SK-N-SH (cell line): Measurements from ENCODE around the gene MYO10. TPM values are rescaled to one million over a fixed set of nuclear protein-coding genes. Genes with fewer than 3 reads are reported as not detected.

Experiments
- CTCF ChIA-PET: fragments of 300-600, 350-600 bp; formaldehyde crosslinking; extraction: SDS; loops from one replicate; lab custom pipeline; 2021; lab: Yijun Ruan, JAX
- POLR2A ChIA-PET: fragments of 350-600 bp; sonication (Branson Sonifier 250); formaldehyde crosslinking; extraction: SDS; loops from one replicate; lab custom pipeline; 2020; ENCODE audit warnings: antibody characterized with exemption, inconsistent platforms; lab: Yijun Ruan, JAX
- DNase-seq: peaks from one replicate; pipeline ENCODE4 v3.0.0; 2012
- H2AFZ ChIP-seq: fragments of 200-600 bp; sonication (generic); 2 replicates; pipeline ENCODE4 v1.8.1; 2016; ENCODE audit warnings: antibody characterized with exemption, mild to moderate bottlenecking, low read depth
- H3F3A ChIP-seq: fragments of 200-600 bp; sonication (generic); replicated peaks from 2 replicates; pipeline ENCODE3; 2016; ENCODE audit warnings: antibody characterized with exemption, mild to moderate bottlenecking; ENCODE audit not compliant: insufficient read depth
- H3K27ac ChIP-seq, 2 experiments: fragments of 200-500 bp in 1 of 2; fragments of 200-600 bp in 1 of 2; sonication (Bioruptor generic) in 1 of 2; sonication (generic), shearing (Covaris generic) in 1 of 2; 2 replicates each; pipeline versions ENCODE4 v1.5.1 to v1.6.1; 2014 to 2016; ENCODE audit warnings: low read depth in 2 of 2, inconsistent platforms in 1 of 2, low read length in 1 of 2, mild to moderate bottlenecking in 1 of 2, mixed read lengths in 1 of 2
- H3K27me3 ChIP-seq: fragments of 200-600 bp; sonication (generic), shearing (Covaris generic); 2 replicates; pipeline ENCODE4 v1.6.1; 2016; ENCODE audit warnings: mixed run types; ENCODE audit not compliant: insufficient read depth
- H3K36me3 ChIP-seq, 2 experiments: fragments of 200-500 bp in 1 of 2; fragments of 200-600 bp in 1 of 2; sonication (Bioruptor generic) in 1 of 2; sonication (generic) in 1 of 2; replicated peaks in 1 of 2; 2 replicates each; pipeline versions ENCODE3 to v1.5.1; 2014 to 2016; ENCODE audit warnings: low read length in 1 of 2, mild to moderate bottlenecking in 1 of 2; ENCODE audit not compliant: insufficient read depth in 2 of 2, control insufficient read depth in 1 of 2
- H3K4me1 ChIP-seq, 2 experiments: fragments of 200-500 bp in 1 of 2; fragments of 200-600 bp in 1 of 2; sonication (Bioruptor generic) in 1 of 2; sonication (generic), shearing (Covaris generic) in 1 of 2; 2 replicates each; pipeline versions ENCODE4 v1.5.1 to v1.6.1; 2014 to 2016; ENCODE audit warnings: low read depth in 1 of 2, low read length in 1 of 2, mixed run types in 1 of 2; ENCODE audit not compliant: insufficient read depth in 2 of 2, control insufficient read depth in 1 of 2
- H3K4me2 ChIP-seq: fragments of 200-600 bp; sonication (generic), shearing (Covaris generic); 2 replicates; pipeline ENCODE4 v1.6.1; 2017; ENCODE audit warnings: mixed run types
- H3K4me3 ChIP-seq, 2 experiments: fragments of 200-500 bp in 1 of 2; fragments of 200-600 bp in 1 of 2; sonication (Bioruptor generic) in 1 of 2; sonication (generic), shearing (Covaris generic) in 1 of 2; 2 replicates each; pipeline versions ENCODE4 v1.5.1 to v1.8.1; 2014 to 2016; ENCODE audit warnings: low read depth in 2 of 2, inconsistent platforms in 1 of 2, low read length in 1 of 2, mild to moderate bottlenecking in 1 of 2, mixed read lengths in 1 of 2, moderate library complexity in 1 of 2
- H3K79me2 ChIP-seq: fragments of 200-600 bp; sonication (generic); 2 replicates; pipeline ENCODE4 v1.8.1; 2017; ENCODE audit warnings: mild to moderate bottlenecking; ENCODE audit not compliant: insufficient read depth
- H3K9ac ChIP-seq: fragments of 200-600 bp; sonication (generic); 2 replicates; pipeline ENCODE4 v1.6.1; 2017; ENCODE audit warnings: mixed run types
- H3K9me2 ChIP-seq: fragments of 200-600 bp; sonication (generic); 2 replicates; pipeline ENCODE4 v1.6.1; 2017; ENCODE audit warnings: mixed run types
- H3K9me3 ChIP-seq: fragments of 200-600 bp; sonication (generic); 2 replicates; pipeline ENCODE4 v1.6.1; 2017; ENCODE audit warnings: mixed run types, mild to moderate bottlenecking, moderate library complexity
- H4K20me1 ChIP-seq: fragments of 200-600 bp; sonication (generic); 2 replicates; pipeline ENCODE4 v1.6.1; 2017; ENCODE audit warnings: mild to moderate bottlenecking, mixed run types; ENCODE audit not compliant: insufficient read depth
- CHD2 ChIP-seq: fragments of 150-350 bp; IDR thresholded peaks from 2 replicates; pipeline ENCODE4 v1.6.1; 2018; ENCODE audit warnings: low read length; ENCODE audit not compliant: partially characterized antibody
- EP300 ChIP-seq, 2 experiments: IDR thresholded peaks; 2 replicates each; pipeline versions ENCODE4 v1.4.0 to v1.6.1; 2012; ENCODE audit warnings: borderline replicate concordance in 1 of 2, low read depth in 1 of 2, low read length in 1 of 2
- EZH2phosphoT487 ChIP-seq: fragments of 200-600 bp; sonication (generic); IDR thresholded peaks from 2 replicates; pipeline ENCODE4 v1.6.1; 2017; ENCODE audit warnings: low read depth, mixed run types, mild to moderate bottlenecking, antibody characterized with exemption, moderate library complexity, borderline replicate concordance
- FOXM1 ChIP-seq: IDR thresholded peaks from 2 replicates; pipeline ENCODE4 v1.4.0; 2012; ENCODE audit warnings: low read depth, mild to moderate bottlenecking
- GATA2 ChIP-seq: sonication (generic); formaldehyde crosslinking; IDR thresholded peaks from 2 replicates; pipeline ENCODE4 v1.5.0; 2020; ENCODE audit warnings: mild to moderate bottlenecking, missing genetic modification reagents
- IRF3 ChIP-seq: fragments of 150-350 bp; IDR thresholded peaks from 2 replicates; pipeline ENCODE4 v1.6.1; 2016; ENCODE audit warnings: mild to moderate bottlenecking, low read depth, low read length
- MAX ChIP-seq: IDR thresholded peaks from 2 replicates; pipeline ENCODE4 v1.4.0; 2012; ENCODE audit warnings: low read depth
- NFIC ChIP-seq: IDR thresholded peaks from 2 replicates; pipeline ENCODE4 v1.4.0; 2012; ENCODE audit warnings: borderline replicate concordance
- NRF1 ChIP-seq: IDR thresholded peaks from 2 replicates; pipeline ENCODE4 v1.6.1; 2012; ENCODE audit warnings: low read depth, mild to moderate bottlenecking, low read length
- RCOR1 ChIP-seq: fragments of 150-350 bp; IDR thresholded peaks from 2 replicates; pipeline ENCODE4 v1.6.1; 2017; ENCODE audit warnings: antibody characterized with exemption, low read length
- RXRA ChIP-seq: IDR thresholded peaks from 2 replicates; pipeline ENCODE4 v1.4.0; 2012; ENCODE audit warnings: low read depth, mild to moderate bottlenecking, borderline replicate concordance
- SIN3A ChIP-seq: IDR thresholded peaks from 2 replicates; pipeline ENCODE4 v1.6.1; 2012; ENCODE audit warnings: low read depth, mild to moderate bottlenecking, low read length, moderate library complexity, borderline replicate concordance
- SMC3 ChIP-seq: IDR thresholded peaks from 2 replicates; pipeline ENCODE4 v1.6.1; 2012; ENCODE audit warnings: low read depth, low read length, improper control_type of control experiment
- TCF12 ChIP-seq: IDR thresholded peaks from 2 replicates; pipeline ENCODE4 v1.4.0; 2012
- USF2 ChIP-seq: fragments of 150-350 bp; IDR thresholded peaks from 2 replicates; pipeline ENCODE4 v1.6.1; 2017; ENCODE audit warnings: antibody characterized with exemption, low read length, low read depth, borderline replicate concordance
- YY1 ChIP-seq: IDR thresholded peaks from 2 replicates; pipeline ENCODE4 v1.4.0; 2012; ENCODE audit warnings: low read depth, mild to moderate bottlenecking
- ZBTB33 ChIP-seq: IDR thresholded peaks from 2 replicates; pipeline ENCODE4 v1.4.0; 2012; ENCODE audit warnings: low read depth, borderline replicate concordance
- WGBS: methylation state at CpG from one replicate; pipeline ENCODE4 v1.1.6; 2017; ENCODE audit warnings: low lambda C conversion rate; 5-methylcytosine and 5-hydroxymethylcytosine counted together
- polyA plus RNA-seq, 3 experiments: library from polyadenylated mRNA; depleted of rRNA; stranded (reverse); fragments of >200 nt; gene quantifications; 2 replicates each; pipeline ENCODE4 v1.2.3, GENCODE V29; 2012

Gene MYO10
- polyA plus RNA-seq, 1 of the 3 experiments (the other 2 are of a cell fraction) = 8.1 TPM

GRCh38 chr5:16842896-16843295, 93.2 kb downstream of the MYO10 start:
- no peaks in the 10 kb centered on the region for H3K27me3 ChIP-seq
- no peak for DNase-seq

More at GRCh38 chr5:16842896-16843295, 93.2 kb downstream of the MYO10 start:
- TF ChIP-seq RXRA = no peak
- TF ChIP-seq YY1 = no peak
- TF ChIP-seq NRF1 = no peak
- no peak for TF ChIP-seq EZH2phosphoT487
- no peak for TF ChIP-seq SMC3
- TF ChIP-seq FOXM1 = no peak
- TF ChIP-seq RCOR1 = no peak
- no peak for TF ChIP-seq USF2
- TF ChIP-seq IRF3 = no peak
- TF ChIP-seq SIN3A = no peak
- TF ChIP-seq NFIC = no peak
- TF ChIP-seq EP300 (IDR thresholded peaks at IDR 0.05; ENCODE audit: borderline replicate concordance in 1 of 2, low read depth in 1 of 2, low read length in 1 of 2) = no peak
- no peak for TF ChIP-seq GATA2 (CRISPR knock-in tag)
- TF ChIP-seq CHD2 = no peak
- TF ChIP-seq ZBTB33 = no peak
- no peak for TF ChIP-seq MAX
- TF ChIP-seq TCF12 = no peak
- Histone ChIP-seq H3K4me1 (peaks cover 0 to 16% of the 10 kb centered on the region in 2 experiments; a peak in 1 of 4 replicates), H3K36me3 (no peaks in the 10 kb centered on the region), H3K27ac (no peak overlapping the region), H3K4me2 (no peak overlapping the region), H3K9me3 (no peaks in the 10 kb centered on the region), H3K4me3 (no peak overlapping the region), H3K9me2 (no peaks in the 10 kb centered on the region), H3K79me2 (peaks cover 100% of the 10 kb centered on the region), H3F3A (peaks cover 6% of the 10 kb centered on the region), H3K9ac (no peak overlapping the region), H2AFZ (no peak overlapping the region), H4K20me1 (peaks cover 97% of the 10 kb centered on the region)
- 83% methylated on average over 8 of the region's 8 CpGs for WGBS
- CTCF ChIA-PET = interaction anchor here (1.8 kb wide), 1 partner anchor 347 kb away, joined by 9 read pairs; no protein-coding TSS in a partner anchor
- POLR2A ChIA-PET = interaction anchor here (0.6 kb wide), 1 partner anchor 255 kb away, joined by 3 read pairs; no protein-coding TSS in a partner anchor
